HTERT RPE-1 (cell line): Measurements from ENCODE around the gene SLC25A39.

Experiments
- in situ Hi-C: fragments of 300-500 bp; cut with MboI; formaldehyde crosslinking; loops from 4 replicates; pipeline ENCODE4 v1.14.3; 2020; ENCODE audit warnings: low sequenced_read_pairs

Gene SLC25A39

GRCh38 chr17:44280392-44280937, 44.2 kb downstream of the SLC25A39 start:
- in situ Hi-C loops, result no loop called here

- in situ Hi-C loops, result no loop called here
Measured at GRCh38 chr17:44279666-44280391, 44.8 kb downstream of the SLC25A39 start.

- in situ Hi-C loops, result no loop called here
Measured at GRCh38 chr17:44279346-44279665, 45.3 kb downstream of the SLC25A39 start.

GRCh38 chr17:44277976-44278375, 46.6 kb downstream of the SLC25A39 start:
- in situ Hi-C loops, result no loop called here

GRCh38 chr17:44273607-44274006, 51.0 kb downstream of the SLC25A39 start:
- in situ Hi-C loops, result no loop called here

- in situ Hi-C loops, result no loop called here
Measured at GRCh38 chr17:44272954-44273353, 51.7 kb downstream of the SLC25A39 start.

GRCh38 chr17:44272321-44272951, 52.2 kb downstream of the SLC25A39 start:
- in situ Hi-C loops, result no loop called here
